ENCODE data around the gene PCDH15. TPM values are rescaled to one million over a fixed set of nuclear protein-coding genes. Genes with fewer than 3 reads are reported as not detected.

PCDH15 gene
- total and polyA plus RNA-seq, 2 experiments from 2014 or later, result 0.29 to 0.66 TPM

GRCh38 chr10:54130394-54130793 lies 670.6 kb downstream of the PCDH15 start (continued):
- TF ChIP-seq CTCF (conservative IDR thresholded peaks at IDR 0.05; ENCODE audit: low read depth in 2 of 2) (no peak), POLR2AphosphoS5 (IDR thresholded peaks at IDR 0.05; ENCODE audit: low read depth) (no peak), REST (IDR thresholded peaks at IDR 0.05; ENCODE audit: unreplicated experiment) (no peak)

GRCh38 chr10:54125098-54125747 lies 675.8 kb downstream of the PCDH15 start:
- DNase-seq (ENCODE audit: low spot score), result no peak
- no peak overlapping the region for H2AFZ ChIP-seq
- Mint-ChIP-seq H3K27me3 (ENCODE audit: insufficient read depth, low read depth, poor library complexity) (no peaks in the 10 kb centered on the region), H3K4me3 (no peak overlapping the region), H3K36me3 (ENCODE audit: low read depth) (peaks cover 3% of the 10 kb centered on the region; the same call in 1 of the 3 replicates), H3K27ac (no peak overlapping the region), H3K4me1 (peaks cover 2% of the 10 kb centered on the region; the same call in 1 of the 3 replicates), H3K9me3 (peaks cover 8% of the 10 kb centered on the region; the same call in 2 of the 3 replicates)
- H3K27ac ChIP-seq (ENCODE audit: low read depth), result no peak overlapping the region
- H3K4me1 ChIP-seq (ENCODE audit: insufficient read depth), result no peaks in the 10 kb centered on the region; the same call in 1 of the 2 replicates
- H3K27me3 ChIP-seq (ENCODE audit: insufficient read depth), result no peaks in the 10 kb centered on the region
- H3F3A ChIP-seq (replicated peaks; ENCODE audit: low read depth), result no peaks in the 10 kb centered on the region
- no peak overlapping the region for H3K4me2 ChIP-seq
- H3K36me3 ChIP-seq (ENCODE audit: insufficient read depth), result no peaks in the 10 kb centered on the region
- H4K20me1 ChIP-seq (replicated peaks; ENCODE audit: insufficient read depth), result no peaks in the 10 kb centered on the region
- no peak for ATAC-seq
- H3K9me2 ChIP-seq (ENCODE audit: insufficient read depth), result no peaks in the 10 kb centered on the region
- H3K79me2 ChIP-seq (replicated peaks; ENCODE audit: insufficient read depth), result no peaks in the 10 kb centered on the region
- no peak overlapping the region for H3K4me3 ChIP-seq
- TF ChIP-seq CREB1 (CRISPR knock-in tag; IDR thresholded peaks at IDR 0.05; ENCODE audit: low read depth) (no peak), ZNF331 (CRISPR knock-in tag; IDR thresholded peaks at IDR 0.05; ENCODE audit: low read depth) (no peak), JUNB (IDR thresholded peaks at IDR 0.05; ENCODE audit: unreplicated experiment) (no peak), CTCF (conservative IDR thresholded peaks at IDR 0.05; ENCODE audit: low read depth in 2 of 2) (no peak), ZNF114 (CRISPR knock-in tag; IDR thresholded peaks at IDR 0.05) (no peak), REST (IDR thresholded peaks at IDR 0.05; ENCODE audit: unreplicated experiment) (no peak), ETS1 (IDR thresholded peaks at IDR 0.05) (no peak)
